MV-4-11 (cell line): ENCODE results near the gene LYPD8.
"Not testable (repeated sequence)": the region's sequence is repeated elsewhere in the genome, so short reads cannot be mapped to it uniquely, and the experiment has no call there.

Experiments used
- DNase-seq: peaks from one replicate; lab custom pipeline; 2025; lab: John Stamatoyannopoulos, UW

The LYPD8 gene, protein sequence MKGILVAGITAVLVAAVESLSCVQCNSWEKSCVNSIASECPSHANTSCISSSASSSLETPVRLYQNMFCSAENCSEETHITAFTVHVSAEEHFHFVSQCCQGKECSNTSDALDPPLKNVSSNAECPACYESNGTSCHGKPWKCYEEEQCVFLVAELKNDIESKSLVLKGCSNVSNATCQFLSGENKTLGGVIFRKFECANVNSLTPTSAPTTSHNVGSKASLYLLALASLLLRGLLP

DNA sequence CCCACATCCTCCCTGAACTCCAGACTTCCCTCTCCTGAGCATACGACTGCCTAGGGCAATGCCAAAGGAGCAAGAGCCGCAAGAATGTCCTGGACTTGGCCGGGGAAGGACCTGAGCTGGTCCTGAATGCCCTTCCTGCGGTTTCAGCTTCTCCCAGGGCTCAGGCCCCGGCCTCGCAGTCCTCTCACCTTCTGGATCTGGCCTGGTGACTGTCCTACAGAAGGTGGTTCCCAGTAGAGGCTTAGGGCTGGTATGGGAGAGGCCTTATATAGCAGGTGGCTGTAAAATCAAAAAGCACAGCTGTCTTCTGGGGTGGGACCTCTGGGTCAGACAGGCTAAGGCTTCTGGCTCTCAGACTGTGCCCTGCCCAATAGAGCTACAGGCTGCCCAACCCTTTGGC is at the start of gene LYPD8:
Gene LYPD8, minus strand, starts transcription at position 243 of the 400 bp plus-strand sequence. CDS start 4,678 bp downstream, outside the sequence.
- no peak for DNase-seq

DNA sequence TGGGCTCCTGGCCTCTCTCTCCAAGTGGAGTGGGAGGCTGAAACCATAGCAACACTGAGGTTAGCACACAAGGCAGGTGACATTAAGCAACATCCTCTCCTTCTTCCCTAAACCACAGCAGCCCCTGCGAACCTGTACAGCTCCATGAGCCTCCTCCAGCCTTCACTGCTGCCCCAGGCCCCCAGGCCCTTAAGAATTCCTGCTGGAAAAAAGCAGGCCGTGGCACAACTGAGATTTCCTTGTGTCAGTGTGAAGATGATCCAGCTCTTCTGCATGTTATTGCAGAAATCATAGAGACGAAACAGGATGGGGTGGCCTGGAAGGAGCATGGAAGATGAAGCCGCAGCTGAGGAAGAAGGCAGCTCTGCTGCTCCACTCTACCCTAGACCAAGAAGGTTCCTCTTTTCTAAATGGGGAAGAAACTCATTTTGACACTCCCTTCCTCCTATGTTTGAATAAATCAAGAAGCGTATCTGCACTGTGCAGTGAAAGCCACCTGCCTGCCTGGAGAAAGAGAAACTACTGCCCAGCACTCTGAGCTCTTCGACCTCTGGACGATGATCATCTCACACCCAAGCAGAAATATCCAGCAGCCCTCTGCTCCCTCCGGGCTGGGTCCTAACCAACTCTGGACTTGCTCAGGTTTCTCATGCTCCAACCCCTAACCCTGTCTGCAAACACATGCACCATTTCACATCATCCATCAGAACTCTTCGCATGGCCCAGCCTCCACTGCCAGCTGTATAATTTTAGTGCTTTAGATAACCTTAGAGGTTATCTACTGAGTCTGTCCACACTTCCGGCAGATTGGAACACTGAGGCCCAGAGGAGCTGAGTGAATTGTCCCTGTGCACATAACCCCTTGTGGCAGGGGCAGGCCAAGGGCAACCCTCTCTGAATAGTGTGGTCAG is 49.5 kb upstream of the LYPD8 start:
- peak; percentile 98 for DNase-seq

DNA sequence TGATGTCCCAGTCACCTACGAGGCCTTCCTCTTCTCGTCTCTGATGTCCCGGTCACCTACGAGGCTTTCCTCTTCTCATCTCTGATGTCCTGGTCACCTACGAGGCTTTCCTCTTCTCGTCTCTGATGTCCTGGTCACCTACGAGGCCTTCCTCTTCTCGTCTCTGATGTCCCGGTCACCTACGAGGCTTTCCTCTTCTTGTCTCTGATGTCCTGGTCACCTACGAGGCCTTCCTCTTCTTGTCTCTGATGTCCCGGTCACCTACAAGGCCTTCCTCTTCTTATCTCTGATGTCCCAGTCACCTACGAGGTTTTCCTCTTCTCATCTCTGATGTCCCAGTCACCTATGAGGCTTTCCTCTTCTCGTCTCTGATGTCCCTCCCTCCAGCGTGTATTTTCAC is 47.9 kb upstream of the LYPD8 start:
- not testable (repeated sequence) for DNase-seq

DNA sequence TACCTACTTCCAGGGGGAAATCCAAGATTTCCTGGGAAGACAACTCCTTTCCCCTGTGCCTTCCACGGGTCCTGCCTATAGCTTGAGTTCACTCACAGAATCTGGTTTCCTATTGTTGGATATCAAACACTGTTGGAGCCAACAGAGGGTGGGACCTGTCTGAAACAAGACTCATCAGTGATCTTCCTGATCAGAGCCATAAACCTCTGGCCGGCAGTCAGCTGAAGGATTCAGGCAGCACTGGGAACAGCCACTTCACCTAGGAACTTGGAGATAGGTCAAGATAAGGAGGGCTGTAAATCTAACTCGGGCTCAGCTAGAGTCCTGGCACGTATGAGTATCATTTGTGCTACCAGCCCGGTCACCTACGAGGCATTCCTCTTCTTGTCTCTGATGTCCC is 46.9 kb upstream of the LYPD8 start:
- no peak for DNase-seq

DNA sequence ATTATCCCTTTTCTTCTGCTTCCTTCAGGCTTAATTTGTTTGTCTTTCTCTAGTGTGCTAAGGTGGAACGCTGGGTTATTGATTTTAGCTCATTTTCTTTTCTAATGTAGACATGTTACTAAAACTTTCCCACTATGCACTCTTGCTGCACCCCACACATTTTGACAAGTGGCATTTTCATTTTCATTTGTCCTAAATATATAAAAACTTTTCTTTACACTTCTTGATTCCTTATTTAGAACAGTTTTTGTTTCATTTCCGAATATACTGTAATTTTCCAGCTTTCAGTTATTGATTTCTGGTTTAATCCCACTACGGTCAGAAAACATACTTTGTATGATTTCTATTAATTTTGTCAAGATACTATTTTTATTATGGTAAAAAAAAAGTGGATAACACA is 44.9 kb upstream of the LYPD8 start:
- DNase-seq, result peak; percentile 56

DNA sequence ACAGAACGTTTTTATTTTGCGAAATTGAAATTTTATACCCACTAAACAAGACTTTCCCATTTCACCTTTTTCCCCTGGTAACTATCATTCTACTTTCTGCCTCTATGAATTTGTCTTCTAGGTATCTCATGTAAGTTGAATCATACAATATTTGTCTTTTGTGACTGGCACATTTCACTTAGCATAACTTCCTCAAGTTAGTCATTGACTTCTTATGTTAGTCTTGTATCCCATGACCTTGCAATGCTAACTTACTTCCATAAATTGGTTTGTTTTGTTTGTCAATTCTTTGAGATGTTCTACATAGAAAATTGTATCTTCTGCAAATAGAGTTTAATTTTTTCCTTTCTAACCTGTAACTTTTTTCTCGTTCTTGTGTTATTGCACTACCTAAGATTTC is 43.2 kb upstream of the LYPD8 start:
- DNase-seq, result peak; percentile 32

DNA sequence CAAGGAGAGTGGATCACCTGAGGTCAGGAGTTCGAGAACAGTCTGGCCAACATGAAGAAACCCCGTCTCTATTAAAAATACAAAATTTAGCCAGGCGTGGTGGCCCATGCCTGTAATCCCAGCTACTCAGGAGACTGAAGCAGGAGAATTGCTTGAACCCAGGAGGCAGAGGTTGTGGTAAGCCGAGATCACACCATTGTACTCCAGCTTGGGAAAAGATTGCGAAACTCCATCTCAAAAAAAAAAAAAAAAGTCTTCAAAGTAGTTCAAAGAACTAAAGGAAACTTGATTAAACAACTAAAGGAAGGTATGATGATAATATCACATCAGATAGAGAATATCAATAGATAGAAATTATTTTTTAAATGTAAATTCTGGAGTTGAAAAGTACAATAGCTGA is 39.1 kb upstream of the LYPD8 start:
- DNase-seq, result peak; percentile 23

DNA sequence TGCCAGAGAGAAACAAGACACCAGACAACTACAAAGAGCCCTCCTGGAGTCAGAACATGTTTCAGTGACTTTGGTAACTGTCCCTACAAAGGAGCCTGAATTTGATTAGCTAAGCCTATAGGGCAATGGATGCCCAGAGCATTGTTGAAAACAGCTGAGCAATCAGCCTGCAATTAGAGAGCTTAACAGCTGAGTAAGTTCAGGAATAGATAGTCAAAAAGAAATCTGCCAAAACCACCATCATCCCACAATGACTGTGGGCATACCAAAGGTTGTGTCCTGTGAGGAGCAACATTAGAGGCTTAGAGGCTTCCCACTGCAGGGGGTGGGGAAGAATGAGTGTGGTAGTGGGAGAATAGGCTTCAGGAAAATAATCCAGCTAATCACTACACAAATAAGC is 38.0 kb upstream of the LYPD8 start:
- DNase-seq, result no peak

DNA sequence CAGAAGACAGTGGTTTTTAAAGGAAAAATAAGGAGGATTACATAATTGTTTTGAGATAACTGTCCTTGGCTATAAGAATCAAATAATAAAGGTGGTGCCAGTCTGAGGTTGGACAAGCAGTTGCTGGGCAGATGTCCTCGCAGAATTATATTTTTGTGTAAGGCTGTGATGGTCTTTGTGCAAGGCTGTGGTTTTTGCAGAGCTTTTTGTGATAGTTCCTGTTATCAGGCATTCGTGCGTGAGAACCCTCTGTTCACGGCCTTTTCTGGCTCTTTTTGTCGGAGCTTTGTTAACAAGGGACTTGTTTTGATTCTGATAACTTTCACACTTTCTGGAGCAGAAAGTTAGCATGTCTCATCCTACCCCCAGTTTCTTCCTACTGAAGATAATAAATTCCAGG is 36.8 kb upstream of the LYPD8 start:
- peak; percentile 82 for DNase-seq

DNA sequence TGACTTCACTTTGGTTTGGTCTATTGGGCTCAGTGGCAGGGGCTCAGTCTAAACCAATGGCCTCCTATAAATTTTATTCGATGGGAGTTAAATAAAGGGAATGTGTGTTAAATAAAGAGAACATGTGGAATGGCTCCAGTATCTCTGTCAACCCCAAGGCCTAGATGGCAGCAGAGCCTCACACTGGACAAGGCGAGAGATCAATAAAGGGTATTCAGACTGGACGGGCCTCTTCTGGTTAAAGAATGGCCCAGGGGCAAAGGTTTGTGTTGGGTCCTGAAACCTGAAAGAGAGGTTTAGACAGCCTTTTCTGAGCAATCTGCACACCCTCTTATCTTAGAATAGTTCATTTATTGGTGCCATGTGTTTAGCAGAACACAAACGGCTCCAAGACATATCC is 35.5 kb upstream of the LYPD8 start:
- no peak for DNase-seq

DNA sequence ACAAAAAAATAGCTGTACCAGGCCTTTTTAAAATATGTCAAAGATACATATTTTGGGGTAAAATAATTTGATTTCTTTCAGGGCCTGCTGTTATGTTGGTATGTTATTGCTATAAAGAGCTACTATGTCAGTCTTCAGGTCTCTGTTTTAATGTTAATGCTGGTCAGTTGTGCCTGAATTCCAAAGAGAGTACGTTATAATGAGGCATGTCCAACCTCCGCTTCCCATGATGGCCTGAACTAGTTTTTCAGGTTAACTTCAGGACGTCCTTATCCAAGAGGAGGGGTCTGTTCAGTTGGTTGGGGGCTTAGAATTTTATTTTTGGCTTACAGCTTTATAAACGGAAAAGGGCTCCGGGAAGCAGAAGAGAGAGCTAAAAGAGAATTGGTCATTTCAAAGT is 34.9 kb upstream of the LYPD8 start:
- DNase-seq, result no peak

DNA sequence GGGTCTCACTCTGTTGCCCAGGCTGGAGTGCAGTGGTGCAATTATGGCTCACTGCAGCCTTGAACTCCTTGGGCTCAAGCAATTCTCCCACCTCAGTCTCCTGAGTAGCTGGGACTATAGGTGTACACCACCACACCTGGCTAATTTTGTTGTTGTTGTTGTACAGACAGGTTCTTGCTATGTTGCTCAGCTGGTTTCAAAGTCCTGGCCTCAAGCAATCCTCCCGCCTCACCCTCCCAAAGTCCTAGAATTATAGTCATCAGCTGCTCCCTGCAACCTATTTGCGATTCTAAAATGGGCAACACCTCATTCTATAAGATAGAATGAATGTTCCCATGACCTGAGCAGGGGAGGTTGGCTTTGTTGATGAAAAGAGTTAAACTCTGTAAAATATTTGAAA is 33.8 kb upstream of the LYPD8 start:
- DNase-seq, result not testable (repeated sequence)

DNA sequence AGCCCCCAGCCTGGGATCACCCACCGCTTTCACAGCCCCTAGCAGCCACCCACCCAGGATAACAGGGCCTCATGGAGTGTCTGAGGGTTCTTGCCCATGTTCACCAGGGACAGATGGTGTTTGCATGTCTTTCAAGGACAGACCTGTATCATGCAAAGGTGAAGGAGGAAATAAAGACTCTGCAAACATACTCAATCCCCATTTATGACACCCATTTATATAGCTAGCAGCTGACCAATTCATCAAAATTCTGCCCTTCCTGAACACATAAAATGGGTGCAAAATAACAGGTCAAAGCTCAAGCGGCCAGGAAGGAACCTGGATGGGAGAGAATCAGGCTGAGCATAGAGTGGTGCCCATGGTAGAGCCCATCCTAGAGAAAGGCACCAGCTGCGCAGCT is 32.8 kb upstream of the LYPD8 start:
- no peak for DNase-seq

DNA sequence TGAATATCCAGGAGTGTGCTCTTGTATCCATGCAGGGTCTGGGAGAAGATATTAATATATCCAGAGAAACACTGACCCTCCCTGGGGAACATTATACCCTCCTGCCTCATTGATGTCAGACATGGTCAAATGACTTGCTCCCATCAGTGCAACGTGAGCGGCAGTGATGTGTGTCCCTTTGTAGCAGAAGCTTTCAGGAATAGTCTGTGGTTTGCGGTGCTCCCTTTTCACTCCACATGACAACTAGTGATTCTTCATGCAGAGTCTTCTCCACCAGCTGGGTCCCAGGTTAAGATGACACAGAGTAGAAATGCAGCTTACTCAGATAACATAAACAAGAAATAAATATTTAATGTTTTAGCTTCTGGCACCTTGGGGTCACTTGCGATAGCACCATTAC is 31.9 kb upstream of the LYPD8 start:
- no peak for DNase-seq

DNA sequence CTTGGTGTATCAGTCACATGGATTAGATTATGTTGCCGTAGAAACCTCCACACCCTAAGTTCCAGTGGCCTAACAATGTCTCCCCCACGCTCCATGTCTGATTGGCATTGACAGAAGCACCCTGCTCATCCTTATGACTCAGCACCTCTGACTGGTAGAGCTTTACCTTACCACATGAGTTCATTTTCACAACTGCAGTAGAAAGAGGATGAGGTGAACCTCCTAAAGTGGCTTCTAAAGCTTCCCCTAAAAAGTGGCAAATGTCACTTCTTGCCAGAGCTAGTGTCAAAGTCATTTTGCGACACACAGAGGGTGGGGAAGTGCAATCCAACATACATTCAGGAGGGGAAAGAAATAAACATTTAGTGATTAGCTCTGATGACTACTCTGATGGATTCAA is 30.6 kb upstream of the LYPD8 start:
- peak; percentile 91 for DNase-seq

DNA sequence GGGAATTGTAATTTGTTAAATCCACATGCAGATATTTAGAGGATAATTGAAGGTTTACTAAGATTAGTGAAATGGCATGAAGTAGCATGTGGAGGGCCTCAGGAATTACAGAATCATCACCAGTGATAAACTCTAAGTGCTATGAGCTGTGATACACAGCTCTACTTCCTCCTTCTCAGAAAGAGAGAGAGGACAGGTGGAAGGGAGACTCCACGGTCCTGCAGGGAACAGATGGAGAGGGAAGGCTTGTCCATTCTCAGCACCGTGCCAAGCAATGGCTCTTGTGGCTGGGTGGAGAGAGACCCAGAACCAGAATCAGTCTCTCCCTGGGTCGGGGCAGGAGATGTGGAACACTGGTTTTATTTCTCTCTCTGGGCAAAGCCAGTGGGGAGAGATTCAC is 27.8 kb upstream of the LYPD8 start:
- DNase-seq, result no peak

DNA sequence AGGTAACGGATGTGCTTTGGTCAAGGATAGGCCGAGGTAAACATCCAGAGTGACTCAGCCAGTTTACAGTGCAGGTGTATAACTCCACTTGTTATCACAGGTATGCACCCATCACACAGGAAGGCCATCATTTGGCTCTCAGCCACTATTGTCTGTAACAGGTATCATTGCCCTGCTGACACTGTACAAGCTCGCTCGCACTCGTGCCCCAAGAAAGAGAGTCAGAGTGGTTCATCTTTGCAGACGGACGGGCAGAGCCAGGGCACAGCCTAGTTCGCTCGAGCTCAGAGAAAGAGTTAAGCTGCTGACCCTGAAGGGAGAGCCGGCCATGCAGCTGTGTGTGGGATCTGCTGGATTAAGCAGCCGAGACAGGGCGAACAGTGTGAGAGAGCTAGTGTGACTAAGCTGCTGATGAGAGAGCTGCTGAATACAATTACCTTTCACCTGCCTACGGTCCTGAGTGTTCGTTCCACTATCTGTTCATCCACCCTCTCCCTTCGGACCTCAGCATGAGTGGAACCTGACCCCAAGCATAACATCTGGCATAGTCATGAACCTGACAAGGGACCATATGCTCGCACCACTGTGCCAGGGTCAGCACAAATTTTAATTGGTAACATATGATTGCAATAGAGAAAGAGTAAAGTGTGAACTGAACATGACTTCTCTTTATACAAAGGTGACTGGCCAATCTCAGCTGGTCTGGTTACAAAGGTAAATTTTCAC is 27.0 kb upstream of the LYPD8 start:
- no peak for DNase-seq

DNA sequence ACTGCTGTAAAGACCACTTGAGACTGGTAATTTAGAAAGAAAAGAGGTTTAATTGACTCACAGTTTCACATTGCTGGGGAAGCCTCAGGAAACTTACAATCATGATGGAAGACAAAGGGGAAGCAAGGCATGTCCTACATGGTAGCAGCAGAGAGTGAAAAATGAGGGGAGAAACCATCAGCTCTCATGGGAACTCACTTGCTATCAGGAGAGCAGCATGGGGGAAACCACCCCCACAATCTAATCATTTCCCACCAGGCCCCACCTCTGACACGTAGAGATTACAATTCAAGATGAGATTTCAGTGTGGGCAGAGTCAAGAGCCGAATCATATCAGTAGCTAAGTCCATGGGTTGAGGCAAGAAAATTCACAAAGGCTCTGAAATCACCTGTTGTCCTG is 23.8 kb upstream of the LYPD8 start:
- no peak for DNase-seq

DNA sequence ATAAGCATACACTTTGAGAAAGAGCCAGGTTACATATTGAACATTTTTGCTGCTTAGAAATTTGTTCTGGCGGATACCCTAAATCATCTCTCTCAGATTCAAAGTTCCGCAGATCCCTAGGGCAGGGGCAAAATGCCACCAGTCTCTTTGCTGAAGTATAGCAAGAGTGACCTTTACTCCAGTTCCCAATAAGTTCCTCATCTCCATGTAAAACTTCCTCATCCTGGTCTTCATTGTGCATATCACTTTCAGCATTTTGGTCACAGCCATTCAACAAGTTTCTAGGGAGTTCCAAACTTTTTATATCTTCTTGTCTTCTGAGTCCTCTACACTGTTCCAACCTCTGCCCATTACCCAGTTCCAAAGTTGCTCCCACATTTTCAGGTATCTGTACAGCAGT is 23.3 kb upstream of the LYPD8 start:
- DNase-seq, result no peak

DNA sequence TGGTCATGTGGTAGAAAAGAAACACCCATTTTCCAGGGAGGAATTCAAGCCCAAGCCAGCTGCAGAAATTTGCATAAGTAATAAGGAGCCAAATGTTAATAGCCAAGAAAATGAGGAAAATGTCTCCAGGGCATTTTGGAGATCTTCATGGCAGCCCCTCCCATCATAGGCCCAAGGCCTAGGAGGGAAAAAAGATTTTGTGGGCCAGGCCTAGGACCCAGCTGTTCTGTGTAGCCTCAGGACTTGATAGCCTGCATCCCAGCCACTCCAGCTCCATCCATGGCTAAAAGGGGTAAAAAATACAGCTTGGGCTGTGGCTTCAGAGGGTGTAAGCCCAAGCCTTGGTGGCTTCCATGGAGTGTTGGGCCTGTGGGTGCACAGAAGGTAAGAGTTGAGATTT is 21.4 kb upstream of the LYPD8 start:
- DNase-seq, result no peak

DNA sequence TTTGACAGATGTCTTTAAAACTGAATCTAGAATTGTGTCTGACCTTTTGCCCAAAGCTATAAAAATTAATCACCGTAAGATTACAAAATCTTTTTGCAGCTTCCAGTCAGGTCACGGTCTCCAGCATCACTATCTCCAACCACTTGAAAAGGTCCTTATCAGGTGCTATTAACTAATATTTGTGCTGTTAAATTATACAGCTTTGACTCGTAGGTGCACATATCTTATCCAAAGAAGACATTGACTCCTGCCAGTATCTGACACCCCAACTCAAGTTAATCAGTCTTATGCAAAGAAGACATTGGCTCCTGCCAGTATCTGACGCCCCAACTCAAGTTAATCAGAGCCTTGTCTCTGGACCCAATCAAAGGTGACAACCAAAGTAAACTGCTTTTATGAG is 19.9 kb upstream of the LYPD8 start:
- no peak for DNase-seq

DNA sequence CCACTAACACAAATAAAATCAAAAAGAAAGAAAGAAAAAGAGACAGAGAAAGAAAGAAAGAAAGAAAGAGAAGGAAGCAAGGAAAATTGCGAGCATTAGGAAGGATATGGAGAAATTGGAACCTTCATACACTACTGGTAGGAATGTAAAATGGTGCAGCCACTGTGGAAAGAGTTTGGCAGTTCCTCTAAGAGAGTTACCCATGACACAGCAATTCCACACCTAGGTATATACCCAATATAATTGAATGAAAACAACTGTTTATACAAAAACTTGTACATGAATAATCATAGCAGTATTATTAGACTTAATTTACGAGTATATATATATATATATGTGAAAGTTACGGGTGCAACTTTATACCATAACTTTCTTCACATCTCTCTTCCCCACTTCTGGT is 4.1 kb upstream of the LYPD8 start:
- no peak for DNase-seq

DNA sequence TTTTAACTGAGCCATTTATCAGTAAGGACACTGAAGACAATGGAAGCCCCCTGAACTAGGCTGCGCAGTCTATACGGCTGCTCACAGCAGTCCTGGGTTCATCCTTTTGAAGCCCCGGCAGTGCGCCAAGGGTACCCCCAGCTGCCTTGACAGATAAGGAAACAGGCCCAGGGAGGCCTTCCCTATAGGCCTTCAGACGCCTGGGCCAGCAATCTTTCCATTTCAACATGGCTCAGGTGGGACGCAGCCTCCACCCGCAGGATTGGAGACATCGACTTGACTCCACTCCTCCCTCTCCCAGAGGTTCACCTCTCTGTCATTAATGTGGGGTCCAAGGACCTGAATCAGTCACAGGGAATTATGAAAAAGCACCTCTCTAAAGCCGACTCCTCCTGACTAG is 2.8 kb upstream of the LYPD8 start:
- no peak for DNase-seq
